Mucosa of descending colon (tissue), 3 donors: Measurements from ENCODE around the gene VPS37D. TPM values are rescaled to one million over a fixed set of nuclear protein-coding genes. Genes with fewer than 3 reads are reported as not detected.
"Not testable (repeated sequence)": the region's sequence is repeated elsewhere in the genome, so short reads cannot be mapped to it uniquely, and the experiment has no call there.

ENCODE experiments used
- ATAC-seq: fragments of 200-7000 bp; cut with Tn5 transposase; one replicate; pipeline ENCODE4 v1.9.1; 2020; ENCODE audit warnings: mild to moderate bottlenecking, moderate library complexity
- DNase-seq, 3 donors: peaks; one replicate each; pipeline ENCODE4 v3.0.0-alpha.2; 2020
- H3K36me3 ChIP-seq: fragments of 200-600 bp; one replicate; pipeline ENCODE4 v1.8.0; 2021; ENCODE audit warnings: low read depth, mild to moderate bottlenecking
- H3K4me1 ChIP-seq: fragments of 200-600 bp; one replicate; pipeline ENCODE4 v1.8.0; 2021; ENCODE audit warnings: low read depth, mild to moderate bottlenecking
- H3K4me3 ChIP-seq: fragments of 200-600 bp; one replicate; pipeline ENCODE4 v1.8.0; 2021; ENCODE audit warnings: mild to moderate bottlenecking
- H3K9me3 ChIP-seq: fragments of 200-600 bp; one replicate; pipeline ENCODE4 v1.8.0; 2021; ENCODE audit warnings: mild to moderate bottlenecking
- intact Hi-C, 2 donors: fragments of 100-400 bp; cut with DNase I in 1 of 2; cut with micrococcal nuclease in 1 of 2; formaldehyde crosslinking; loops; one replicate each; pipeline versions ENCODE4 v1.11.0 to v1.11.1; 2022; cut with DNase I, micrococcal nuclease
- microRNA-seq: library from miRNA; unstranded; fragments of <30 nt; microRNA quantifications from one replicate; pipeline ENCODE4, GENCODE V29; 2019
- total RNA-seq, 3 donors: library from RNA; stranded (reverse); fragmentation: NEBNext Ultra II Directional in 2 of 3; extraction: Animal tissue kit (Norgen Biotek cat#: 25700) in 2 of 3; gene quantifications; one replicate each; pipeline versions ENCODE4 v1.2.1 to v1.2.4, GENCODE V29; 2021 to 2023
- TF ChIP-seq, protein P1 (sequence below): fragments of 200-600 bp; IDR thresholded peaks from one replicate; pipeline ENCODE4 v1.8.0; 2022; ENCODE audit warnings: antibody characterized with exemption, mild to moderate bottlenecking
- donor health status: DM: no; HTN: no; CAD: no; lungs with moderate emphysema.
- donor health status: DM: no; HTN: no; CAD: no.
- donor health status: DM: no; HTN: yes; CAD: no.

Gene VPS37D
- total RNA-seq, 3 donors from 2014 or later = 0.48 to 3.3 TPM; not detected in 1

- H3K36me3 ChIP-seq = no peaks in the 10 kb centered on the region
- peak; percentile 71 to 82 (median 81) for DNase-seq
- intact Hi-C loops = no loop called here
- H3K9me3 ChIP-seq = no peaks in the 10 kb centered on the region
- ATAC-seq = peak; percentile 89
- TF ChIP-seq, protein P1, sequence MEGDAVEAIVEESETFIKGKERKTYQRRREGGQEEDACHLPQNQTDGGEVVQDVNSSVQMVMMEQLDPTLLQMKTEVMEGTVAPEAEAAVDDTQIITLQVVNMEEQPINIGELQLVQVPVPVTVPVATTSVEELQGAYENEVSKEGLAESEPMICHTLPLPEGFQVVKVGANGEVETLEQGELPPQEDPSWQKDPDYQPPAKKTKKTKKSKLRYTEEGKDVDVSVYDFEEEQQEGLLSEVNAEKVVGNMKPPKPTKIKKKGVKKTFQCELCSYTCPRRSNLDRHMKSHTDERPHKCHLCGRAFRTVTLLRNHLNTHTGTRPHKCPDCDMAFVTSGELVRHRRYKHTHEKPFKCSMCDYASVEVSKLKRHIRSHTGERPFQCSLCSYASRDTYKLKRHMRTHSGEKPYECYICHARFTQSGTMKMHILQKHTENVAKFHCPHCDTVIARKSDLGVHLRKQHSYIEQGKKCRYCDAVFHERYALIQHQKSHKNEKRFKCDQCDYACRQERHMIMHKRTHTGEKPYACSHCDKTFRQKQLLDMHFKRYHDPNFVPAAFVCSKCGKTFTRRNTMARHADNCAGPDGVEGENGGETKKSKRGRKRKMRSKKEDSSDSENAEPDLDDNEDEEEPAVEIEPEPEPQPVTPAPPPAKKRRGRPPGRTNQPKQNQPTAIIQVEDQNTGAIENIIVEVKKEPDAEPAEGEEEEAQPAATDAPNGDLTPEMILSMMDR = no peak
- H3K4me1 ChIP-seq = peaks cover 12% of the 10 kb centered on the region
- H3K4me3 ChIP-seq = peak within 1 kb of the TSS; percentile 54
Measured at GRCh38 chr7:73718905-73719805, 51.5 kb downstream of the VPS37D start, which contains the start of gene STX1A. STX1A (minus strand) TSS chr7:73719669; CDS start chr7:73719631, 38 bp downstream.

DNA sequence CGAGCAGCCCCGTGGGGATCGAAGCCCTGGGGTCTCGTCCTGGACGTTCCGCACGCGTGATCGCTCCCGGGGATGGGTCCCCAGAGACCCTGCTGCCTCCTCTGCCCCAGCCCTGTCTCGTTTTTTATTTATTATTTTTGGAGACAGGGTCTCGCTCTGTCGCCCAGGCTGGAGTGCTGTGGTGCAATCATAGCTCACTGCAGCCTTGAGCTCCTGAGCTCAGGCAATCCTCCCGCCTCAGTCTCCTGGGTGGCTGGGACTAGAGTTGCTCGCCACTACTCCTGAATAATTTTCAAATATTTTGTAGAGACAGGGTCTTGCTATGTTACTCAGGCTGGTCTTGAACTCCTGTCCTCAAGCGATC lies 52.2 kb downstream of the VPS37D start:
- TF ChIP-seq, protein P1 = no peak
- H3K4me3 ChIP-seq = no peak overlapping the region
- no peaks in the 10 kb centered on the region for H3K36me3 ChIP-seq
- DNase-seq (no peak), ATAC-seq (no peak)
- peaks cover 12% of the 10 kb centered on the region for H3K4me1 ChIP-seq
- intact Hi-C loops = loop anchor here (5.0 kb wide), 1 partner anchor 112 kb away; no protein-coding TSS in a partner anchor
- H3K9me3 ChIP-seq = no peaks in the 10 kb centered on the region

GRCh38 chr7:73720443-73720842 lies 52.8 kb downstream of the VPS37D start:
- H3K36me3 ChIP-seq, ATAC-seq, DNase-seq, H3K4me3 ChIP-seq, H3K9me3 ChIP-seq: not testable (repeated sequence)
- intact Hi-C loops = loop anchor here (5.0 kb wide), 1 partner anchor 113 kb away; no protein-coding TSS in a partner anchor
- H3K4me1 ChIP-seq = peaks cover 12% of the 10 kb centered on the region

DNA sequence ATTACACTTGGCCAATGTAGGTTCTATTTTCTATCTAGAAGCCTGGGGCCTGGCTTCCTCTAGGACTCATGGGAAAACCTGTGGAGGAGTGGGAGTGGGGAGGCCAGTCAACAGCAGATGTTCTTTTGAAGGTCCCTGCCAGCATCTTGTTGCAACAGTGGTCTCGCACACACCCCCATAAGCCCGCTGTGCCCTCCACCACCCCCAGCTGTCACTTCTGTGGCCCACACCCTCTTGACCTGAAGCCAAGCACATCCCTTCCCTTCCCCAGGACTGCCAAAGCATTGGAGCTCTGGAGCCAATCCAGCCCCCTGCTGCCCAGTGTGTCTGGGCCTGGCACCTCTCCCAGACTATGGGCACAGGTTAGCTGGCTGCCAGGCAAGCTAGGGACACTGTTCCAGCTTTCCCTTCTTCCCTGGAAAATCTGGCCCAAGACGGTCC lies 53.8 kb downstream of the VPS37D start:
- DNase-seq (peak in 1 of 3 donors; percentile 50), ATAC-seq (peak; percentile 10)
- intact Hi-C loops = loop anchor here (5.0 kb wide), 1 partner anchor 114 kb away; no protein-coding TSS in a partner anchor
- H3K4me1 ChIP-seq = peaks cover 12% of the 10 kb centered on the region
- no peaks in the 10 kb centered on the region for H3K36me3 ChIP-seq
- TF ChIP-seq, protein P1 = no peak
- H3K4me3 ChIP-seq = no peak overlapping the region
- H3K9me3 ChIP-seq = no peaks in the 10 kb centered on the region

Small RNA genes lying within 50 kb of the gene (microRNA-seq; reads per million reads assigned to microRNA genes)
- not detected for gene MIR4284

Other genes starting within 250 kb of the VPS37D start
- under 1 TPM in 2 of 3 donors, not detected in 1; 0.12 to 0.47 TPM for gene FZD9, start 234.1 kb upstream of the VPS37D start, total RNA-seq
- gene BAZ1B, start 145.5 kb upstream of the VPS37D start, total RNA-seq = 10 to 100 TPM; 37.4 to 76.0 (median 41.4) TPM
- 100 to 1,000 TPM in 1 of 3 donors, 10 to 100 TPM in 2; 59.3 to 112 (median 62.0) TPM for gene BCL7B, start 110.1 kb upstream of the VPS37D start, total RNA-seq
- gene TBL2, start 89.3 kb upstream of the VPS37D start, total RNA-seq = 10 to 100 TPM; 25.4 to 42.4 (median 31.1) TPM
- gene MLXIPL, start 43.3 kb upstream of the VPS37D start, total RNA-seq = 10 to 100 TPM; 13.3 to 18.0 (median 15.1) TPM
- gene DNAJC30, start 15.6 kb downstream of the VPS37D start, total RNA-seq = 10 to 100 TPM in 2 of 3 donors, 1 to 10 TPM in 1; 8.7 to 10.5 (median 10.2) TPM
- 10 to 100 TPM; 38.4 to 61.2 (median 43.0) TPM for gene BUD23, start 15.8 kb downstream of the VPS37D start, total RNA-seq
- gene STX1A, start 51.8 kb downstream of the VPS37D start, total RNA-seq = 10 to 100 TPM in 1 of 3 donors, 1 to 10 TPM in 2; 5.2 to 23.9 (median 6.1) TPM
- gene ABHD11, start 71.0 kb downstream of the VPS37D start, total RNA-seq = 100 to 1,000 TPM in 1 of 3 donors, 10 to 100 TPM in 2; 55.3 to 115 (median 97.3) TPM
- gene CLDN3, start 102.4 kb downstream of the VPS37D start, total RNA-seq = 100 to 1,000 TPM; 229 to 621 (median 534) TPM
- gene CLDN4, start 163.2 kb downstream of the VPS37D start, total RNA-seq = 1,000 to 10,000 TPM in 2 of 3 donors, 100 to 1,000 TPM in 1; 450 to 1,208 (median 1,043) TPM
- gene METTL27, start 174.7 kb downstream of the VPS37D start, total RNA-seq = 1 to 10 TPM; 1.6 to 4.6 (median 2.4) TPM
- gene TMEM270, start 193.3 kb downstream of the VPS37D start, total RNA-seq = not detected